Measurements from ENCODE around the gene EN2.

Gene EN2

GRCh38 chr7:155458111-155458877 lies at the start of gene EN2:
Gene EN2 (plus strand): TSS chr7:155458129. CDS start chr7:155458378, 249 bp downstream.
- no peak for DNase-seq

GRCh38 chr7:155408651-155409586 lies 49.0 kb upstream of the EN2 start:
- peak; percentile 25 for DNase-seq

DNA sequence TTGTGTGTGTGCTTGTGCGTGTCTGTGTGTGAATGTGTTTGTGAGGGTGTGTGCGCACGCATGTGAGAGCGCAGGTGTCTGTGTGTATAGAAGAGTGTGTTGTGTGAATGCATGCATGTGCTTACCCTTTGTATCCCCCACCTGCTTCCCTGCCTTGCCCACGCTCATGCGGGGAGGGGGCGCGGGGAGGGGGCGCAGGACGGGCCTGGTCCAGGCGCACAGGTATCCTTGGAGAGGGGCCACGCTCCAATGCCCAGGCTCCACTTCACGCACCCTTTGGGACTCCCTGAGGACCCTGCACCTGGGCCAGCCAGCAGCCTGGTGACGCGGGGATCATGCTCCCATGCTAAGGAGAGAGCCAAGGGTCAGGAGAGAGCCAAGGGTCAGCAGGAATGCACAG lies 47.9 kb upstream of the EN2 start:
- no peak for DNase-seq

- no peak for DNase-seq
Measured at GRCh38 chr7:155410431-155410830, 47.5 kb upstream of the EN2 start.

DNA sequence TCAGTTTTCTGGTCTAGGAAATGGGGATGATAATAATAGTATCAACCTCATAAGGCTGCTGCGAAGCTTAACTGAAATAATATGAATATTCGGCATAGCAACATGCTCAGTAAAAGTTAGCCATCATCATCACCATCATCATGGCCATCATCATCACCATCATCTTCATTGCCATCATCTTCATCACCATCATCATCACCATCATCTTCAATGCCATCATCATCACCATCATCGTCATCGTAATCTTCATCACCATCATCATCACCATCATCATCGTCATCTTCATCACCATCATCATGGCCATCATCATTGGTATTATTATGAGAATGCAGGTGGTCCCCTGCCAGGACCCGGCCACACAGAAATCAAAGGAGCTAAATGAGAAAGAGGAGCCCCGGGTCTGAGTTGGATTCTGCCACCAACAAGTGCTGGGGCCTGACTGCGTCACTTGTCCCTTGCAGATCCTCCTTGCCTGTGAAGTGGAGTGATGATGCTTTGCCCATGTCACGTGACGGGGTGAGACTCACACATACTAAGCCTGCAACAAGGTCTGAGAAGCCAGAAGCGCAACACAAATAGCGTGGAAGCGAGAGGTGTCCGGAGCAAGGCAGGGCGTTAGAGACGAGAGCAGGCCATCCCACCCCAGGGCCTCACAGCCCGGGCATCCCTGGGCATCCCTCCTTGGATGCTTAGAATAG lies 46.1 kb upstream of the EN2 start:
- DNase-seq = no peak

DNA sequence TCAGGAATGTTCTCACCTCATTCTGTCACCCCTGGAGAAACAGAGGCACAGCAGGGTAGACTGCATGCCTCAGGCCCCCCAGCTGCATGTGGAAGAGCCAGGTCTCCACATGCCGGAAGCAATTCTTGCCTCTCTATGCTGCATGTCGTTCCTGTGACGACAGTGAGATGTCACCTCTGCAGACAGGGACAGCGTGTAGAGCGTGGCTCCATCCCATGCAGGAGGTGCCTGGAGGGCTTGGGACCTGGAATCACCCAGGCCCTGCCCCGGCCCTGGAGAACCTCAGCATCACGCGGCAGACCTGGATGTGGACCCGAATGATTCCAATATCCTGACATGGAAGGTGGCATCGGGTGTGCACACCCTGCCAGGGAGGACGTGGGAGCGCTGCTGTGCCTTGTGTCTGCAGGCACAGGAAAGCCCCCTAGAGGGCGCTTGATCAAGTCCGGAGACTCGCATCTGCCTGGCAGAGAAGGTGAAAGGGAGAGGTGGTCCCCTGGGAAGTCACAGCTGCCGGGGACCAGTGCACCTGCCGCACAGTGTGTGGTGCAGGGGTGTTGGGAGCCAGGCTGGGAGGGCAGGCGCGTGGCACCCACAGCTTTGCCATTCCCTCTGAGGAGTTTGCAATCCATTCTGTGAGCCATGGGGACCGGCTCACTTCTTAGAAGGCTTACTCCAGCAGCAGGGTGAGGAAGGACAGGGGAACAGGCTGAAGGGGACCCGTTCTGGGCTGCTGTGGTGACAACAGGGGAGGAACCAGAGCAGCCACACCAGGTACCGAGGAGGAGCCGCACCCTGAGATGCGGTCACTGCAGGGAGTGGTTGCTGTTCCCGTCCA lies 45.3 kb upstream of the EN2 start:
- peak; percentile 77 for DNase-seq

- no peak for DNase-seq
Measured at GRCh38 chr7:155414547-155415492, 43.1 kb upstream of the EN2 start.

GRCh38 chr7:155416646-155417380 lies 41.1 kb upstream of the EN2 start:
- no peak for DNase-seq

DNA sequence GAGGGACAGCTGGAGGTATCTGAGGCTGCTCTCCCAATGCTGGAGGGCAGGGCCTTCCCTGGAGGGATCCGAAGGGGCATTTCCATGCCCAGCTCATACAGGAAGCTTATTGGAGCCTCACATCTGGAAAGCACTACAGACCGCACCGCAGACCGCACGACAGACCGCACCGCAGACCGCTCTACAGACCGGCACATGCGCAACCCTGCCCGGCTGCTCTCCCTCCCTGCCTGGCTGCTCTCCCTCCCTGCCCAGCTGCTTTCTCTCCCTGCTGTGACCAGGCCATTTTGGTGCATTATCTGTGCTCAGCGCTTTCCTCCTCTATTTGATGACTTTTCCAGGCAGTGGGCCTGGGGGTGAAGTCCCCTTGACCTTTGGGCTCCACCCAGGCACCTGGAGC lies 39.6 kb upstream of the EN2 start:
- no peak for DNase-seq

- no peak for DNase-seq
Measured at GRCh38 chr7:155418941-155419755, 38.8 kb upstream of the EN2 start.

DNA sequence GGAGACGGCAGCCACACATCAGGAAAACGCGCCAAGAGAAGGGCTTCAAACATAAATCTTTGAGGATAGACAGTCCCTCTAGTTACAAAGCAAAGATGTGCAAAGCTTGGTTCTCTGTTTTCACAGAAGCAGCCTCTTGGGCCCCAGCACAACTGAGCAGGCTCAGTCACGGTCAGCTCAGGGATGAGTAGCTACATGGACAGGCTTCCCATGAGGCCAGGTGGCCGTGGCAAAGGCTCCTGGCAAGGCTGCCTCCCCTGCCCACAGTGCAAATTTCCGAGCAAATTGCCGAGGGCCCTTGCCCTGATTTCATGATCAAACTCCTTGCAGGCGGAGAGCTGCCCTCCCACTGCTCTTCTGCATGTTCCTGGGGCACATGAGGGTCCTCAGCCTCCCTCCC lies 37.8 kb upstream of the EN2 start:
- DNase-seq = no peak

- DNase-seq = no peak
Measured at GRCh38 chr7:155422151-155422550, 35.8 kb upstream of the EN2 start.

- no peak for DNase-seq
Measured at GRCh38 chr7:155422599-155423336, 35.2 kb upstream of the EN2 start.

DNA sequence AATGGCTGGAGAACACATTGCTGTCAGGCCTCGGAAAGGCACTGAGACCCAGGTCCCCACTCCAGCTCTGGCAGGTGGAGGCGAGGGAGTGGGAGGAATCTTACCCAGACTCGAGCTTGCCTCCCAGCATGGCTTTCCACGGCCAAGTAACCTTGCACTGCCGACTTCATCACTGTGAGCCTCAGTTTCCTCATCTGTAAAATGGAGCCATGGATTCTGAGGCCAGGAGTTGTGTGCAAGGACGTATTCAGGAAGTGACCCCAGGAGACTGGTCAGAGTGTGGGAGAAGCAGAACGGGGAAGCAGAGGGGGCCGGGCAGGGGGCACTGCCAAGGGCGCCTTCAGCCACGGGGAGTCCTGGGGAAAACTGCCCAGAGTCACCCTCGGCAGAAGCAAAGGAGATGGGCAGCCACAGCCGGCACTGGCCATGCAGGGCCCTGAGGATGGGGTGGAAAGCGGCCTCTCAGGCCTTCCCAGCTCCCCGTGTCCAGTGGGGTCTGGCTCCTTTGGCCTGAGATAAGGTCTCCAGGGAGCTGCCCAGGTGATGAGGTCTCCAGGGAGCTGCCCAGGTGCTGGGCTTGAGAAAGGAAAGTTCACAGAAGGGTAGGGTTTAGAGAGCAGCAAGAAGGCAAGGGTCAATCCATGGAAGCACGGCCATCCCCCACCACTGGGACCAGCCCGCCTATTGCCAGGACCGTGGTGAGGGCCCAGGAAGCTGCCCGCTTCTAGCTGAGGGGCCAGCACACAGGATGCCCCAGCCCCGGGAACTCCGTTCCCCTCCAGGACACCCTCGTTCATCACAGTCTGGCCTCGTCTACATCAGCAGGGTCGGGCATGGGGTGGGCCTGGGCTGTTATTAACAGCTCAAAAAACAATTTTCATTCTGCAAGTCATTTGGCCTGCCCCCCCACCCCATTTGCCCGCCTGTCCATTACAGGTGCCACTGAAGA lies 34.3 kb upstream of the EN2 start:
- DNase-seq = no peak

GRCh38 chr7:155424301-155425010 lies 33.5 kb upstream of the EN2 start:
- DNase-seq = no peak

DNA sequence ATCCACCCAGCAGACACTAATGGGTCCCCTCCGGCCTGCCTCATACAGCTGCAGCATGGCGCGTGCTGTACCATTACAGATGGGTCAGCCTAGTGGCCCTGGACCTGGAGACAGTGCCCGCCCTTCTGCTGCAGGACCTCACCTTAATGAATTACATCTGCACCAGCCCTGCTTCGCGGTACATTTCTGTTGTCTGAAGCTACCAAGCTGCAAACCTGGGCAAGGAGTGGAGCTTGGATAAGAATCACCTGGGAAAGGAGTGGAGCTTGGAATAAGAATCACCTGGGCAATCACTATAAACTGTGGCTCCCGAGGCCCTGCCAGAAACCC lies 33.0 kb upstream of the EN2 start:
- DNase-seq = no peak

DNA sequence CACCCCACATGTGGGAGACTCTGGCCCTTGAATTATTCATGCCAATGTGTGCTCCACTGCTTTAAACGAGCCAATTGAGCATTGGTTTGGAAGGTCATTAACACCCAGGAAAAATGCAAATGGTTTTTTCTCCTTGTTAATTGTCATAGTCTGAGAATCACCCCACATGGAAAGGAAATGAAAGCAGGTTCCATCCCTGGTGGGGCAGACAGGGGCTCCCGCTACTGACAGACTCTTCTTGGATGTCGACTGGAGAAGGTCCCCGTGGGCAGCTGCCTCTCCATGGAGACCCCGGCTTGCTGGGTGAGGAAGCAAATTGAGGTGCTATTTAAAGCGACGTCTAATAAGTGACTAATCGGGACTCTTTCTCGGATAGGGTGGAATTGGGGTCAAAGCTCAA lies 32.0 kb upstream of the EN2 start:
- no peak for DNase-seq
